HepG2 (cell line): ENCODE results near the gene SIRPA. TPM values are rescaled to one million over a fixed set of nuclear protein-coding genes. Genes with fewer than 3 reads are reported as not detected.
A peak's percentile ranks its signal among the peaks of the same experiment; 100 is the strongest.

Experiments used
- ATAC-seq: fragments of 200-7000 bp; cut with Tn5 transposase; 3 replicates; pipeline ENCODE4 v1.9.1; 2020; ENCODE audit warnings: mild to moderate bottlenecking, moderate library complexity
- BruUV-seq: library from RNA; stranded (reverse); fragments of 400-500 nt; replicated peaks from 2 replicates; lab custom pipeline; 2021; lab: Mats Ljungman, UMichigan
- CTCF ChIA-PET: fragments of 300-600 bp; formaldehyde crosslinking; extraction: SDS; loops from one replicate; lab custom pipeline; 2021; ENCODE audit warnings: low total read pairs, inconsistent platforms, low intra/inter-chr PET ratio; lab: Yijun Ruan, JAX
- POLR2A ChIA-PET: fragments of 350-600 bp; sonication (Branson Sonifier 250); formaldehyde crosslinking; loops from one replicate; lab custom pipeline; 2020; ENCODE audit warnings: antibody characterized with exemption, inconsistent platforms; lab: Yijun Ruan, JAX
- DNase-seq: peaks from one replicate; pipeline ENCODE4 v3.0.0-alpha.2; 2015; ENCODE audit warnings: low spot score
- FAIRE-seq: peaks from 3 replicates; lab custom pipeline; 2011; peaks lifted over from hg19 to GRCh38; lab: Jason Lieb, UNC
- H2AFZ ChIP-seq: one replicate; pipeline ENCODE4 v1.6.1; 2011; ENCODE audit warnings: low read length, inconsistent platforms
- H3K27ac ChIP-seq: fragments of 300-600 bp; 3 replicates; pipeline ENCODE4 v1.8.0; 2011; ENCODE audit warnings: mixed run types, mild to moderate bottlenecking, mixed read lengths, low read length, inconsistent platforms; ENCODE audit not compliant: insufficient read depth; ENCODE audit errors: extremely low read length
- H3K27me3 ChIP-seq, 2 experiments: fragments of 200-600 bp in 1 of 2; 2 replicates in 1 of 2; 3 replicates in 1 of 2; pipeline versions ENCODE4 v1.6.0 to v1.8.0; 2011; ENCODE audit warnings: low read length in 2 of 2, mild to moderate bottlenecking in 2 of 2, moderate library complexity in 2 of 2, inconsistent platforms in 1 of 2; ENCODE audit not compliant: insufficient read depth in 2 of 2, control insufficient read depth in 1 of 2
- H3K36me3 ChIP-seq, 2 experiments: fragments of 200-600 bp in 1 of 2; replicated peaks in 1 of 2; 2 replicates in 1 of 2; 3 replicates in 1 of 2; pipeline versions ENCODE4 v1.5.1 to v1.8.0; 2011; ENCODE audit warnings: low read length in 2 of 2, inconsistent platforms in 1 of 2; ENCODE audit not compliant: insufficient read depth in 2 of 2, control insufficient read depth in 1 of 2
- H3K4me1 ChIP-seq: 2 replicates; pipeline ENCODE4 v1.5.1; 2012; ENCODE audit warnings: low read length, inconsistent platforms; ENCODE audit not compliant: insufficient read depth
- H3K4me2 ChIP-seq: 2 replicates; pipeline ENCODE4 v1.6.0; 2011; ENCODE audit warnings: low read depth, low read length, inconsistent platforms
- H3K4me3 ChIP-seq, 3 experiments: fragments of 200-600 bp in 1 of 3; sonication (generic), shearing (Covaris generic) in 1 of 3; replicated peaks in 1 of 3; 2 replicates each; pipeline ENCODE4 v1.5.1; 2011 to 2016; ENCODE audit warnings: low read length in 3 of 3, inconsistent platforms in 2 of 3, low read depth in 2 of 3, mild to moderate bottlenecking in 2 of 3, control low read depth in 1 of 3, mixed read lengths in 1 of 3; ENCODE audit not compliant: insufficient read depth in 1 of 3
- H3K79me2 ChIP-seq: one replicate; pipeline ENCODE4 v1.6.1; 2011; ENCODE audit warnings: low read length, inconsistent platforms; ENCODE audit not compliant: insufficient read depth
- H3K9ac ChIP-seq: 2 replicates; pipeline ENCODE4 v1.6.0; 2011; ENCODE audit warnings: mild to moderate bottlenecking, low read depth, low read length, inconsistent platforms; ENCODE audit not compliant: insufficient read depth
- H3K9me3 ChIP-seq: 2 replicates; pipeline ENCODE4 v1.5.1; 2012; ENCODE audit warnings: mild to moderate bottlenecking, low read length
- H4K20me1 ChIP-seq: 2 replicates; pipeline ENCODE4 v1.6.0; 2011; ENCODE audit warnings: inconsistent platforms, mild to moderate bottlenecking, low read length, moderate library complexity; ENCODE audit not compliant: insufficient read depth
- CHD4 ChIP-seq: fragments of 200-600 bp; sonication (generic); IDR thresholded peaks from 2 replicates; pipeline ENCODE4 v1.7.0; 2017; ENCODE audit warnings: mild to moderate bottlenecking, low read length, borderline replicate concordance
- HES4 ChIP-seq: sonication (generic); formaldehyde crosslinking; IDR thresholded peaks from 2 replicates; pipeline ENCODE4 v1.9.0; 2021; ENCODE audit warnings: mild to moderate bottlenecking, missing genetic modification reagents, borderline replicate concordance
- MAFK ChIP-seq, 2 experiments: IDR thresholded peaks in 1 of 2; conservative IDR thresholded peaks in 1 of 2; 2 replicates each; pipeline ENCODE4 v1.6.1; 2011; ENCODE audit warnings: improper control_type of control experiment in 2 of 2, low read length in 2 of 2
- MNT ChIP-seq: fragments of 450-650 bp; IDR thresholded peaks from 2 replicates; pipeline ENCODE4 v1.6.1; 2016
- NFE2L2 ChIP-seq: fragments of 150-350 bp; IDR thresholded peaks from 2 replicates; pipeline ENCODE4 v1.6.1; 2014; ENCODE audit warnings: low read length
- ZNF317 ChIP-seq: sonication (generic); formaldehyde crosslinking; IDR thresholded peaks from 2 replicates; pipeline ENCODE4 v1.5.0; 2020; ENCODE audit warnings: mild to moderate bottlenecking, missing genetic modification reagents
- ZNF34 ChIP-seq: sonication (generic); formaldehyde crosslinking; IDR thresholded peaks from 2 replicates; pipeline ENCODE4 v1.4.0; 2020; ENCODE audit warnings: mild to moderate bottlenecking, missing genetic modification reagents, borderline replicate concordance
- ZNF550 ChIP-seq: sonication (generic); formaldehyde crosslinking; IDR thresholded peaks from 2 replicates; pipeline ENCODE4 v1.4.0; 2020; ENCODE audit warnings: mild to moderate bottlenecking, missing genetic modification reagents, borderline replicate concordance
- ZNF629 ChIP-seq: sonication (generic); formaldehyde crosslinking; conservative IDR thresholded peaks from 2 replicates; pipeline ENCODE4 v1.5.0; 2020; ENCODE audit warnings: missing genetic modification reagents
- ZNF781 ChIP-seq: sonication (generic); formaldehyde crosslinking; IDR thresholded peaks from 2 replicates; pipeline ENCODE4 v1.5.1; 2020; ENCODE audit warnings: borderline replicate concordance, mild to moderate bottlenecking, missing genetic modification reagents; ENCODE audit errors: not compliant biosample characterization
- WGBS: methylation state at CpG from one replicate; pipeline ENCODE4 v1.1.6; 2017; ENCODE audit warnings: low lambda C conversion rate; 5-methylcytosine and 5-hydroxymethylcytosine counted together
- in situ Hi-C: cut with HindIII; loops from 2 replicates; pipeline ENCODE4 v1.10.0; 2017; ENCODE audit warnings: low pct_unique_long_range_greater_than_20kb; ENCODE audit not compliant: extremely low pct_ligation_motif_present
- intact Hi-C: fragments of 100-400 bp; cut with micrococcal nuclease; formaldehyde crosslinking; loops from one replicate; pipeline ENCODE4 v1.10.0; 2022; ENCODE audit not compliant: unreplicated experiment
- polyA plus RNA-seq, 8 experiments: library from polyadenylated mRNA; depleted of rRNA in 3 of 8; stranded (reverse) in 7 of 8; unstranded in 1 of 8; fragments of >200 nt; fragmentation: Illumina TruSeq in 4 of 8; extraction: Trizol in 4 of 8; gene quantifications; 2 replicates each; pipeline versions ENCODE4 v1.2.1 to v1.2.3, GENCODE V29; 2011 to 2016; ENCODE audit warnings: low read depth in 4 of 8, missing spikeins in 1 of 8, mixed read lengths in 1 of 8; ENCODE audit not compliant: insufficient read depth in 1 of 8
- total RNA-seq, 5 experiments: library from RNA; depleted of rRNA; stranded (reverse); fragments of >200 nt; fragmentation: Illumina TruSeq; extraction: Trizol; gene quantifications; 2 replicates each; pipeline ENCODE4 v1.2.3, GENCODE V29; 2016; ENCODE audit warnings: low read depth in 1 of 5

SIRPA gene
- total and polyA plus RNA-seq, 2 of the 13 experiments (the other 11 are each of a cell fraction or from before 2014, with no cell fraction given) = 7.2 to 17.6 TPM

GRCh38 chr20:1867495-1868260 lies 27.5 kb upstream of the SIRPA start:
- no peak; the same call in 2 of the 3 replicates for ATAC-seq
- Histone ChIP-seq H3K4me3 (no peak overlapping the region), H3K27ac (no peak overlapping the region), H3K9me3 (no peaks in the 10 kb centered on the region), H3K9ac (no peak overlapping the region), H4K20me1 (no peaks in the 10 kb centered on the region), H3K4me1 (peaks cover 37% of the 10 kb centered on the region), H3K36me3 (no peaks in the 10 kb centered on the region), H3K27me3 (no peaks in the 10 kb centered on the region), H3K79me2 (no peaks in the 10 kb centered on the region), H3K4me2 (0 out of 2 replicates have a peak overlapping the region, but pooled peaks have one; percentile 25), H2AFZ (no peak overlapping the region)
- BruUV-seq = no TSS peak
- intact Hi-C loops (no loop called here), in situ Hi-C loops (no loop called here)
- no peak for DNase-seq
- FAIRE-seq = no peak
- 62% methylated on average over 3 of the region's 3 CpGs for WGBS
- ChIA-PET CTCF (no interaction called here), POLR2A (interaction anchor here (1.3 to 1.5 kb wide), 2 partner anchors 12 to 56 kb away, joined by 3 to 6 read pairs; no protein-coding TSS in a partner anchor)
- TF ChIP-seq ZNF34 (CRISPR knock-in tag) (no peak), CHD4 (0 out of 2 replicates have a peak, but pooled peaks have one; percentile 31), HES4 (CRISPR knock-in tag) (no peak), ZNF629 (CRISPR knock-in tag) (peak; percentile 78), MNT (no peak), ZNF781 (CRISPR knock-in tag) (no peak), NFE2L2 (peak; percentile 82), ZNF550 (no peak), ZNF317 (no peak), MAFK (conservative IDR thresholded peaks at IDR 0.05 in 1 of 2, IDR thresholded peaks at IDR 0.05 in 1 of 2; ENCODE audit: low read length in 2 of 2) (peak; percentile 43 to 50; a peak in 2 of 4 replicates)
